Rectal smooth muscle tissue (tissue), 1 donor: ENCODE results near the gene MED17.

Source experiments
- H3K27ac ChIP-seq: one replicate; pipeline ENCODE4 v1.7.0; 2013; ENCODE audit warnings: low read depth, low read length, inconsistent platforms
- H3K27me3 ChIP-seq: one replicate; pipeline ENCODE4 v1.7.0; 2013; ENCODE audit warnings: low read length; ENCODE audit not compliant: control insufficient read depth, insufficient read depth
- H3K36me3 ChIP-seq: one replicate; pipeline ENCODE4 v1.7.0; 2013; ENCODE audit warnings: low read length; ENCODE audit not compliant: control insufficient read depth, insufficient read depth
- H3K4me1 ChIP-seq: one replicate; pipeline ENCODE4 v1.7.0; 2013; ENCODE audit warnings: low read length; ENCODE audit not compliant: control insufficient read depth, insufficient read depth
- H3K4me3 ChIP-seq: one replicate; pipeline ENCODE4 v1.7.0; 2013; ENCODE audit warnings: low read length
- H3K9ac ChIP-seq: one replicate; pipeline ENCODE4 v1.7.0; 2013; ENCODE audit warnings: low read length

Gene MED17

DNA sequence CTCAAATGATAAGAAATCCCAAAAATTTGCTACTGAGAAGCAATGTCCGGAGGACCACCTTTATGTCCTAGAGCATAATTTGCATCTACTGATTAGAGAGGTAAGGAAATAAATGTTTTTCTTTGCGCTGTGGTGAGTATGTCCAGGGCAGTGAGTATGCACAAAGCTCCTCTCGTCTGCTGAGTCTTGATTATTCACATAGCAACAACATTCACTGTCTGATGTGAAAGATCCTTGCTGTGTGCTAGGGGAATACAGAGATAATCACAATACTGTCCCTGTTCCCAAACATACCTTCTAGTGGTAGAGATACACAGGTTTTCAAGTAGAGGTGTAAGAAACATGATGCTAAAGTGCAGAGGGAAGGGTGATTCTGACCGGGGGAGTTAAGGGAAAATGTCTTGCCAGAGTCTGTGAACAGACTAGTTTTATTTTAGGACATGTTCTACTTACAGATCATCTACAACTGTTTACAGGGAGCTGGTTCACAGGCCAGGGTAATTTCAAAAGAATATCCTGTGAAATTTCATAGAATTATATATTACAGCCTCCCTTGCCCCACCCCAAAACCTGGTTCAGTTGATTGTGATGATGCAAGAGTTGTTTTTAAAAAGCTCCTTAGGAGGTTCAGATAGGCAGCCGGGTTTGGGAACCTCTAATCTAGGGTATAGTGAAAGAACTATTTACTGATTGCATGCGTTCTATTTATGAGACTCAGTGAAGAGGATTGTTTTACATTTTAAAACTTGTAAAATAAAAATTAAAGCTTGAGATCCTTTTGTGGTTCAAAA lies 12.6 kb downstream of the MED17 start:
- H3K27ac ChIP-seq, result no peak overlapping the region
- H3K4me3 ChIP-seq, result no peak overlapping the region
- H3K27me3 ChIP-seq, result no peaks in the 10 kb centered on the region
- H3K4me1 ChIP-seq, result no peaks in the 10 kb centered on the region
- peaks cover 24% of the 10 kb centered on the region for H3K36me3 ChIP-seq
- H3K9ac ChIP-seq, result no peak overlapping the region

- Histone ChIP-seq H3K27me3 (no peaks in the 10 kb centered on the region), H3K4me3 (no peak overlapping the region), H3K9ac (no peak overlapping the region), H3K4me1 (no peaks in the 10 kb centered on the region), H3K36me3 (peaks cover 22% of the 10 kb centered on the region), H3K27ac (no peak overlapping the region)
Measured at GRCh38 chr11:93801366-93801765, 17.3 kb downstream of the MED17 start.

DNA sequence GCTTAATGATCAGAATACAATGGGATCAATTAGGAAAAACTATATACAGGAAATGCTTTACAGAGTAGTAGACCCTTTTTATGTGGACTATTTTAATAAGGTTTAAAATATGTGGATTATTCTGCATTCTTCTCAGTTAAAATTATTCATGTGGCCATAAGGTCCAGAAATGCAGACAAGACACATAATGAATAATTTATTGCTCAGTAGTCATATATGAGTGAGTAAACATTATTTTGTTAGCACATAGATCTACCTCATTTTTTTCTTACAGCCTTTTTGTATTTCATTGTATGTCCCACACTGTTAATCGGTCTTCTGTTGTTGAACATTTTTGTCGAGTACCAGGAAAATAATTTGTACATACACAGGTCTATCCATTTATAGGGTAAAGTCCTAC lies 20.8 kb downstream of the MED17 start:
- no peak overlapping the region for H3K9ac ChIP-seq

DNA sequence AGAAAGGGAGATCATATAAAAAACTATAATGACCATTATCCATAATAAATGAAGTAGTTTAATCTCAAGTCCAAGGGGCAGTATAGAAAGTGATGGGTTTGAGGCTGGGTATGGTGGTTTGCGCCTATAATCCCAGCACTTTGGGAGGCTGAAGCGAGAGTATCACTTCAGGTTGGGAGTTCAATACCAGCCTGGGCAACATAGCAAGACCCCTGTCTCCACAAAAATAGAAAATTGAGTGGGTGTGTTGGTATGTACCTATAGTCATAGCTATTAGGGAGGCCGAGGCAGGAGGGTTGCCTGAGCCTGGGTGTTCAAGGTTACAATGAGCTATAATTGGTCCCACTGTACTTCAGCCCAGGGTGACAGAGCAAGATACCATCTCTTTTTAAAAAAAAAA lies 23.9 kb downstream of the MED17 start:
- Histone ChIP-seq H3K4me1 (no peaks in the 10 kb centered on the region), H3K36me3 (peaks cover 37% of the 10 kb centered on the region), H3K4me3 (no peak overlapping the region), H3K27me3 (no peaks in the 10 kb centered on the region), H3K27ac (no peak overlapping the region), H3K9ac (no peak overlapping the region)

More for the DNA sequence above, 20.8 kb downstream of the MED17 start:
- no peaks in the 10 kb centered on the region for H3K27me3 ChIP-seq
- H3K4me3 ChIP-seq, result no peak overlapping the region
- no peak overlapping the region for H3K27ac ChIP-seq
- H3K4me1 ChIP-seq, result no peaks in the 10 kb centered on the region
- H3K36me3 ChIP-seq, result peaks cover 28% of the 10 kb centered on the region

- H3K27ac ChIP-seq, result no peak overlapping the region
- no peak overlapping the region for H3K9ac ChIP-seq
- peaks cover 6% of the 10 kb centered on the region for H3K4me1 ChIP-seq
- no peaks in the 10 kb centered on the region for H3K27me3 ChIP-seq
- no peak overlapping the region for H3K4me3 ChIP-seq
- peaks cover 19% of the 10 kb centered on the region for H3K36me3 ChIP-seq
Measured at GRCh38 chr11:93813974-93814373, 29.9 kb downstream of the MED17 start.

- Histone ChIP-seq H3K27me3 (no peaks in the 10 kb centered on the region), H3K9ac (no peak overlapping the region), H3K27ac (no peak overlapping the region), H3K4me1 (peaks cover 6% of the 10 kb centered on the region), H3K36me3 (peaks cover 12% of the 10 kb centered on the region), H3K4me3 (no peak overlapping the region)
Measured at GRCh38 chr11:93814966-93815633, 31.0 kb downstream of the MED17 start.

- Histone ChIP-seq H3K9ac (no peak overlapping the region), H3K36me3 (peaks cover 2% of the 10 kb centered on the region), H3K4me3 (no peak overlapping the region), H3K4me1 (peaks cover 6% of the 10 kb centered on the region), H3K27ac (no peak overlapping the region), H3K27me3 (no peaks in the 10 kb centered on the region)
Measured at GRCh38 chr11:93817426-93818348, 33.6 kb downstream of the MED17 start.

GRCh38 chr11:93819966-93820695 lies 36.0 kb downstream of the MED17 start:
- H3K9ac ChIP-seq, result no peak overlapping the region
- H3K4me1 ChIP-seq, result peaks cover 6% of the 10 kb centered on the region
- H3K27ac ChIP-seq, result no peak overlapping the region
- H3K4me3 ChIP-seq, result no peak overlapping the region
- no peaks in the 10 kb centered on the region for H3K27me3 ChIP-seq
- no peaks in the 10 kb centered on the region for H3K36me3 ChIP-seq

- H3K36me3 ChIP-seq, result no peaks in the 10 kb centered on the region
- no peaks in the 10 kb centered on the region for H3K27me3 ChIP-seq
- H3K9ac ChIP-seq, result no peak overlapping the region
- H3K4me3 ChIP-seq, result no peak overlapping the region
- peaks cover 6% of the 10 kb centered on the region for H3K4me1 ChIP-seq
- no peak overlapping the region for H3K27ac ChIP-seq
Measured at GRCh38 chr11:93820847-93821246, 36.8 kb downstream of the MED17 start.

GRCh38 chr11:93821617-93822016 lies 37.5 kb downstream of the MED17 start:
- no peaks in the 10 kb centered on the region for H3K27me3 ChIP-seq
- no peak overlapping the region for H3K27ac ChIP-seq
- no peaks in the 10 kb centered on the region for H3K36me3 ChIP-seq
- H3K4me1 ChIP-seq, result peaks cover 6% of the 10 kb centered on the region
- no peak overlapping the region for H3K9ac ChIP-seq
- H3K4me3 ChIP-seq, result no peak overlapping the region

DNA sequence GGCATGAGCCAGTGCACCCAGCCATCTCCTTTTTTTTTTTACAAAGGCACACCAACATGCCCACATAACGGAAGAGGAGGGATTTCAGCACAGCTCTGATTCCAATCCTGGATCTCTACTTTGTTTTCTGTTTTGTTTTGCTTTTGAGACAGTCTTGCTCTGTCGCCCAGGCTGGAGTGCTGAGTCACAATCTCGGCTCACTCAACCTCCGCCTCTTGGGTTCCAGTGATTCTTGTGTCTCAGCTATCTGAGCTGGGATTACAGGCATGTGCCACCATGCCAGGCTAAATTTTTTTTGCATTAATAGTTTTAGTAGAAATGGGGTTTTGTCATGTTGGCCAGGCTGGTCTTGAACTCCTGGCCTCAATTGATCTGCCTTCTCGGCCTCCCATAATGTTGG lies 38.3 kb downstream of the MED17 start:
- Histone ChIP-seq H3K27ac (no peak overlapping the region), H3K27me3 (no peaks in the 10 kb centered on the region), H3K4me3 (no peak overlapping the region), H3K36me3 (no peaks in the 10 kb centered on the region), H3K9ac (no peak overlapping the region), H3K4me1 (peaks cover 6% of the 10 kb centered on the region)

DNA sequence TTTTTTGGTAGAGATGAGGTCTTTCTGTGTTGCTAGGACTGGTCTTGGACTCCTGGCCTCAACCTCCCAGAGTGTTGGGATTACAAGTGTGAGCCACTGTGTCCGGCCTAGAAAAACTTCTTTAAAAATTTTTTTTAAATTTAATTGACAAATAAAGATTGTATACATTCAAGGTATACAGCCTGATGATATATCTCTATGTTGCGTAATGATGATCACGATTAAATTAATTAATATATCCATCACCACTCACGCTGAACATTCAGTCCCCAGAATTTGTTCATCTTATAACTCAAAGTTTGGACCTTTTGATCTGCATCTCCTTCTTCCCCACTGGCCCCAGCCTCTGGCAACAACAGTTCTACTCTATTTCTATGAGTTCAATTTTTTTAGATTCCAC lies 39.1 kb downstream of the MED17 start:
- Histone ChIP-seq H3K4me3 (no peak overlapping the region), H3K9ac (no peak overlapping the region), H3K27ac (no peak overlapping the region), H3K27me3 (no peaks in the 10 kb centered on the region), H3K36me3 (no peaks in the 10 kb centered on the region), H3K4me1 (no peaks in the 10 kb centered on the region)
